Lung (tissue), 12 donors: ENCODE results near the gene OR6S1. TPM values are rescaled to one million over a fixed set of nuclear protein-coding genes. Genes with fewer than 3 reads are reported as not detected.
"Not testable (repeated sequence)": the region's sequence is repeated elsewhere in the genome, so short reads cannot be mapped to it uniquely, and the experiment has no call there.

Source experiments
- ATAC-seq: fragments of 200-7000 bp; cut with Tn5 transposase; one replicate; pipeline ENCODE4 v1.9.1; 2020; ENCODE audit warnings: moderate number of reproducible peaks; ENCODE audit not compliant: insufficient read depth, low FRiP score
- DNase-seq, 3 donors: peaks; one replicate each; pipeline ENCODE4 v3.0.0-alpha.2; 2013 to 2017
- H3K27ac ChIP-seq, 2 donors: one replicate each; pipeline ENCODE4 v1.5.1; 2013; ENCODE audit warnings: mild to moderate bottlenecking in 2 of 2, moderate library complexity in 2 of 2, control low read depth in 1 of 2, inconsistent platforms in 1 of 2, low read depth in 1 of 2, low read length in 1 of 2
- H3K27me3 ChIP-seq, 3 donors: one replicate each; pipeline ENCODE4 v1.5.1; 2013; ENCODE audit warnings: low read length in 2 of 3; ENCODE audit not compliant: control insufficient read depth in 3 of 3, insufficient read depth in 3 of 3
- H3K36me3 ChIP-seq, 4 donors: one replicate each; pipeline ENCODE4 v1.5.1; 2013; ENCODE audit warnings: low read length in 4 of 4, mild to moderate bottlenecking in 1 of 4, moderate library complexity in 1 of 4; ENCODE audit not compliant: control insufficient read depth in 4 of 4, insufficient read depth in 4 of 4
- H3K4me1 ChIP-seq, 5 donors: one replicate each; pipeline ENCODE4 v1.5.1; 2013; ENCODE audit warnings: low read length in 5 of 5, mild to moderate bottlenecking in 2 of 5, moderate library complexity in 1 of 5; ENCODE audit not compliant: control insufficient read depth in 5 of 5, insufficient read depth in 5 of 5
- H3K4me3 ChIP-seq: one replicate; pipeline ENCODE4 v1.5.1; 2013; ENCODE audit warnings: mild to moderate bottlenecking, control low read depth, moderate library complexity
- H3K9ac ChIP-seq, 2 donors: one replicate each; pipeline ENCODE4 v1.5.1; 2013; ENCODE audit warnings: low read length in 2 of 2, control low read depth in 1 of 2; ENCODE audit not compliant: insufficient read depth in 1 of 2
- H3K9me3 ChIP-seq, 4 donors: one replicate each; pipeline ENCODE4 v1.5.1; 2013; ENCODE audit warnings: low read length in 3 of 4, mild to moderate bottlenecking in 1 of 4, moderate library complexity in 1 of 4; ENCODE audit not compliant: control insufficient read depth in 4 of 4, insufficient read depth in 3 of 4
- WGBS, 2 donors: extraction: QIAGEN DNeasy Blood & Tissue Kit; methylation state at CpG; one replicate each; pipeline ENCODE4 v1.1.7; 2013; 5-methylcytosine and 5-hydroxymethylcytosine counted together
- polyA plus RNA-seq, 2 donors: library from polyadenylated mRNA; stranded (reverse); fragments of 200-250 nt; gene quantifications; one replicate each; pipeline ENCODE4 v1.2.1, GENCODE V29; 2013
- total RNA-seq, 2 donors: library from RNA; depleted of rRNA in 1 of 2; stranded (reverse); fragments of >200 nt in 1 of 2; gene quantifications; one replicate each; pipeline ENCODE4 v1.2.1, GENCODE V29; 2014 to 2021
- TF ChIP-seq, protein P1 (sequence below): IDR thresholded peaks from 2 replicates; pipeline ENCODE4 v1.5.1; 2012; ENCODE audit warnings: mild to moderate bottlenecking; ENCODE audit errors: control extremely low read depth, extremely low read depth
- donor health status: control.
- donor health status: control.
- donor health status: Bipolar disorder and iron deficiency.
- donor health status: healthy.
- donor health status: DM: yes; HTN: yes; CAD: no.

OR6S1 gene
- total and polyA plus RNA-seq, 4 donors, result not detected

DNA sequence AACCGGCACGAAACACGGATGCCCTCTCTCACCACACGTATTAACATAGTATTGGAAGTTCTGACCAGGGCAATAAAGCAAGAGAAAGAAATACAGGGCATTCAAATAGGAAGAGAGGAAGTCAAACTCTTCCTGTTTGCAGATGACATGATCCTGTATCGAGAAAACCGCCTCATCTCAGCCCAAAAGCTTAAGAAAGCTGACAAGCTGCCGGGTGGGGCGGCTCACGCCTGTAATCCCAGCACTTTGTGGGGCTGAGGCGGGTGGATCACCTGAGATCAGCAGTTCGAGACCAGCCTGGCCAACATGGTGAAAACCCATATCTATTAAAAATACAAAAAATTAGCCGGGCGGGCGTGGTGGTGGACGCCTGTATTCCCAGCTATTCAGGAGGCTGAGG lies 17.7 kb downstream of the OR6S1 start:
- Histone ChIP-seq H3K36me3 (no peaks in the 10 kb centered on the region), H3K9ac (no peak overlapping the region), H3K4me3 (no peak overlapping the region), H3K4me1 (peaks cover 0 to 13% (median 0%) of the 10 kb centered on the region in 5 donors), H3K27me3 (peaks cover 0 to 71% (median 66%) of the 10 kb centered on the region in 3 donors), H3K9me3 (peaks cover 0 to 3% (median 0%) of the 10 kb centered on the region in 4 donors), H3K27ac (no peak overlapping the region)
- WGBS, 2 donors, result 33 to 49% methylated on average over 15 of the region's 15 CpGs
- TF ChIP-seq, protein P1, sequence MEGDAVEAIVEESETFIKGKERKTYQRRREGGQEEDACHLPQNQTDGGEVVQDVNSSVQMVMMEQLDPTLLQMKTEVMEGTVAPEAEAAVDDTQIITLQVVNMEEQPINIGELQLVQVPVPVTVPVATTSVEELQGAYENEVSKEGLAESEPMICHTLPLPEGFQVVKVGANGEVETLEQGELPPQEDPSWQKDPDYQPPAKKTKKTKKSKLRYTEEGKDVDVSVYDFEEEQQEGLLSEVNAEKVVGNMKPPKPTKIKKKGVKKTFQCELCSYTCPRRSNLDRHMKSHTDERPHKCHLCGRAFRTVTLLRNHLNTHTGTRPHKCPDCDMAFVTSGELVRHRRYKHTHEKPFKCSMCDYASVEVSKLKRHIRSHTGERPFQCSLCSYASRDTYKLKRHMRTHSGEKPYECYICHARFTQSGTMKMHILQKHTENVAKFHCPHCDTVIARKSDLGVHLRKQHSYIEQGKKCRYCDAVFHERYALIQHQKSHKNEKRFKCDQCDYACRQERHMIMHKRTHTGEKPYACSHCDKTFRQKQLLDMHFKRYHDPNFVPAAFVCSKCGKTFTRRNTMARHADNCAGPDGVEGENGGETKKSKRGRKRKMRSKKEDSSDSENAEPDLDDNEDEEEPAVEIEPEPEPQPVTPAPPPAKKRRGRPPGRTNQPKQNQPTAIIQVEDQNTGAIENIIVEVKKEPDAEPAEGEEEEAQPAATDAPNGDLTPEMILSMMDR, result no peak
- ATAC-seq (no peak), DNase-seq (no peak)

DNA sequence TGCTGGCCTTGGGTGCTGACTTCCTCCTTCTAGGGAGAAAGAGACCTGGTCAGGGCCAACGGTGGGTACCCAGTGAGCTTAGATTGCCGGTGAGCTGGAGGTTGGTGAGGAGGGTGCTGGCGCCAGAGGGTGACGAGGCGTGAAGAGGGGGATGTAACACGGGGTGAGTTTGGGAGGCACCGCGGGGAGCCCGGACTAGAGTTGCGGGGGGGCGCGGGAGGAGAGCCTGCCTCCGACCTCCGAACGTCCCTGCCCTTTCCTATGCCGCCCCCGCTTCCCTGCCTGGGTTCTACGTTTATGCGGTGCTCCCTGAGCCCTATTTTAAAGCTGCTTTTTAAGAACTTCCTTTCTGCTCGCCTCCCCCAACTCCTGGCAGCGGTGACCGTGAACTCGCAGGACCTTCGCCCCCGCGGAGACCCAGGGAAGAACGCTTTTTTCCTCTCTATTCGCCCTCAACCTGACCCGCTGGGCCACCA lies 18.6 kb downstream of the OR6S1 start:
- Histone ChIP-seq H3K27ac (no peak overlapping the region), H3K9me3 (peaks cover 0 to 3% (median 0%) of the 10 kb centered on the region in 4 donors), H3K27me3 (peaks cover 0 to 61% (median 60%) of the 10 kb centered on the region in 3 donors), H3K4me3 (no peak overlapping the region), H3K9ac (no peak overlapping the region), H3K4me1 (peaks cover 0 to 13% (median 0%) of the 10 kb centered on the region in 5 donors), H3K36me3 (no peaks in the 10 kb centered on the region)
- WGBS, 2 donors, result 5 to 28% methylated on average over 28 to 29 of the region's 29 CpGs
- TF ChIP-seq, protein P1, result no peak
- DNase-seq (no peak), ATAC-seq (no peak)

DNA sequence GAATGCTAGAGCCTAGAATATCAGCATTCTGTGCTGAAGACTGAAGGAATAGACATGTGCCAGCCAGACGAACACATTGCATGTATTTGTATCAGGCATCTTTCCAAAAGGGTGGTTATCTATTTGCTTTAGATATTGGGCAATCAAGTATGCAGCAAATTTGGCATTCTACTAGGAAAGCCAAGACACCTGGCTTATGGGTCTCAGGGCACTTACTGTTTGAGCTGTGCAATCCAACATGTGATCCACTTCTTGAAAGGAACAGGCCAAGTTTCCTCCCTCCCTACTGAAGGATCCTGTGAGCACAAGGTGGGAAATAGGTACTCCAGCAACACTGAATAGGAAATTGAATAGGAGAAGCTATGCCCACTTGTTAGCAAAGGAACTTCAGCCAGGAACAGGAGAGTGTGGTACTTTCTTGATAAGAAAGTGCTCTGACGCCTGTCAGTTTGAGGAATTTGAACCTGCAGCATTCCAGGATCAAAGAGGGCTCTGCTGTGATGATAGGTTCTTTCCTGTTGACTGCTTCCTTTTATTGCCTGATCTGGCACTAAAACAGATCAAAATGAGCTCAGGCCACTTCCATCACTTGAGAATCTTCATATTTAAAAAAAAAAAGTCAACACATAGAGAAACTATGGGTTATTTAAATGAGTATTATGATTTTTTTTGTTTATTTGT lies 20.6 kb downstream of the OR6S1 start:
- Histone ChIP-seq H3K4me3 (no peak overlapping the region), H3K36me3 (no peaks in the 10 kb centered on the region), H3K9me3 (peaks cover 0 to 3% (median 0%) of the 10 kb centered on the region in 4 donors), H3K27me3 (peaks cover 0 to 42% (median 40%) of the 10 kb centered on the region in 3 donors), H3K27ac (no peak overlapping the region), H3K4me1 (peaks cover 0 to 12% (median 0%) of the 10 kb centered on the region in 5 donors), H3K9ac (no peak overlapping the region)
- DNase-seq (no peak), ATAC-seq (no peak)
- TF ChIP-seq, protein P1, result no peak
- WGBS, 2 donors, result 50 to 56% methylated on average over 2 of the region's 2 CpGs

DNA sequence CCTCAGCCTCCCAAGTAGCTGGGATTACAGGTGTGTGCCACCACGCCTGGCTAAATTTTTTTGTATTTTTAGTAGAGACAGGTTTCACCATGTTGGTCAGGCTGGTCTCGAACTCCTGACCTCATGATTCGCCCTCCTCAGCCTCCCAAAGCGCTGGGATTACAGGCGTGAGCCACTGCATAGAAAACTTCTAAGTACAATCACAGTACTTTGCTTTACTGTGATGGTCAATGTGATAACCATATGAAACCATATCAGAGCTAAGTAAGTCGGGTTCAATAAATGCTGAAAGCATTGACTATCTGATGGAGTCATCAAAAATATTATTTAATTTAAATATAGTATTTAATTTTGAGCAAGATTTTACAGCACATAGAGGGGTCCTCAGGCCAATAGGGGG lies 21.8 kb downstream of the OR6S1 start:
- not testable (repeated sequence) for H3K36me3 ChIP-seq, DNase-seq, H3K9ac ChIP-seq, H3K27ac ChIP-seq, H3K4me1 ChIP-seq, H3K4me3 ChIP-seq, H3K9me3 ChIP-seq, ATAC-seq
- 91 to 99% methylated on average over 6 of the region's 6 CpGs for WGBS, 2 donors
- peaks cover 0 to 34% (median 29%) of the 10 kb centered on the region in 3 donors for H3K27me3 ChIP-seq
